Liver (tissue), 9 donors: Measurements from ENCODE around the gene ZNF423. TPM values are rescaled to one million over a fixed set of nuclear protein-coding genes. Genes with fewer than 3 reads are reported as not detected.

Source experiments
- DNase-seq: peaks from one replicate; pipeline ENCODE4 v3.0.0-alpha.2; 2017; ENCODE audit warnings: low spot score
- H3K27ac ChIP-seq, 2 donors: one replicate each; pipeline ENCODE4 v1.7.0; 2013; ENCODE audit warnings: inconsistent platforms in 2 of 2, low read length in 2 of 2, control low read depth in 1 of 2, low read depth in 1 of 2, mild to moderate bottlenecking in 1 of 2
- H3K27me3 ChIP-seq, 4 donors: one replicate each; pipeline versions ENCODE4 v1.6.1 to v1.7.0; 2013; ENCODE audit warnings: low read length in 3 of 4, inconsistent platforms in 1 of 4, mild to moderate bottlenecking in 1 of 4, moderate library complexity in 1 of 4; ENCODE audit not compliant: control insufficient read depth in 4 of 4, insufficient read depth in 4 of 4
- H3K36me3 ChIP-seq, 4 donors: one replicate each; pipeline versions ENCODE4 v1.6.1 to v1.7.0; 2013; ENCODE audit warnings: low read length in 3 of 4, mild to moderate bottlenecking in 3 of 4, low read depth in 1 of 4, moderate library complexity in 1 of 4; ENCODE audit not compliant: control insufficient read depth in 4 of 4, insufficient read depth in 3 of 4
- H3K4me1 ChIP-seq, 4 donors: one replicate each; pipeline versions ENCODE4 v1.6.1 to v1.7.0; 2013; ENCODE audit warnings: low read length in 3 of 4, mild to moderate bottlenecking in 3 of 4, moderate library complexity in 1 of 4; ENCODE audit not compliant: control insufficient read depth in 4 of 4, insufficient read depth in 4 of 4
- H3K4me3 ChIP-seq, 3 donors: one replicate each; pipeline versions ENCODE4 v1.6.1 to v1.7.0; 2013; ENCODE audit warnings: low read length in 3 of 3, control low read depth in 1 of 3, low read depth in 1 of 3, mild to moderate bottlenecking in 1 of 3
- H3K9ac ChIP-seq, 2 donors: one replicate each; pipeline ENCODE4 v1.7.0; 2013; ENCODE audit warnings: low read length in 2 of 2, mild to moderate bottlenecking in 2 of 2, moderate library complexity in 2 of 2, control low read depth in 1 of 2, low read depth in 1 of 2
- H3K9me3 ChIP-seq, 4 donors: one replicate each; pipeline versions ENCODE4 v1.6.1 to v1.7.0; 2013; ENCODE audit warnings: low read length in 3 of 4; ENCODE audit not compliant: control insufficient read depth in 4 of 4
- ATF3 ChIP-seq: IDR thresholded peaks from 2 replicates; pipeline ENCODE4 v1.6.1; 2016; ENCODE audit warnings: antibody characterized with exemption
- CTCF ChIP-seq: fragments of 150-350 bp; IDR thresholded peaks from 2 replicates; pipeline ENCODE4 v1.5.1; 2017; ENCODE audit warnings: improper control_type of control experiment, low read depth, low read length; ENCODE audit not compliant: missing input control
- EGR1 ChIP-seq, 2 donors: IDR thresholded peaks; 2 replicates each; pipeline ENCODE4 v1.6.1; 2016 to 2018; ENCODE audit warnings: antibody characterized with exemption in 2 of 2, low read depth in 2 of 2
- FOXA1 ChIP-seq: IDR thresholded peaks from 2 replicates; pipeline ENCODE4 v1.6.1; 2016; ENCODE audit warnings: antibody characterized with exemption
- FOXA2 ChIP-seq: IDR thresholded peaks from 2 replicates; pipeline ENCODE4 v1.6.1; 2016; ENCODE audit warnings: antibody characterized with exemption
- GABPA ChIP-seq, 2 donors: IDR thresholded peaks in 1 of 2; conservative IDR thresholded peaks in 1 of 2; 2 replicates each; pipeline ENCODE4 v1.6.1; 2016; ENCODE audit warnings: antibody characterized with exemption in 2 of 2, mild to moderate bottlenecking in 1 of 2, moderate library complexity in 1 of 2
- HNF4A ChIP-seq, 2 donors: conservative IDR thresholded peaks; 2 replicates each; pipeline ENCODE4 v1.6.1; 2016; ENCODE audit warnings: antibody characterized with exemption in 2 of 2, mild to moderate bottlenecking in 2 of 2
- HNF4G ChIP-seq: IDR thresholded peaks from 2 replicates; pipeline ENCODE4 v1.6.1; 2016; ENCODE audit warnings: antibody characterized with exemption
- JUND ChIP-seq, 2 donors: IDR thresholded peaks; 2 replicates each; pipeline ENCODE4 v1.6.1; 2016; ENCODE audit warnings: antibody characterized with exemption in 2 of 2
- NR2F2 ChIP-seq: IDR thresholded peaks from 2 replicates; pipeline ENCODE4 v1.6.1; 2016; ENCODE audit warnings: antibody characterized with exemption
- RAD21 ChIP-seq, 2 donors: IDR thresholded peaks; 2 replicates each; pipeline ENCODE4 v1.6.1; 2016; ENCODE audit warnings: antibody characterized with exemption in 2 of 2, mild to moderate bottlenecking in 2 of 2
- REST ChIP-seq: IDR thresholded peaks from 2 replicates; pipeline ENCODE4 v1.6.1; 2016; ENCODE audit warnings: antibody characterized with exemption, mild to moderate bottlenecking
- RXRA ChIP-seq, 2 donors: IDR thresholded peaks; 2 replicates each; pipeline ENCODE4 v1.6.1; 2017 to 2018; ENCODE audit warnings: antibody characterized with exemption in 2 of 2, mild to moderate bottlenecking in 1 of 2
- SP1 ChIP-seq: IDR thresholded peaks from 2 replicates; pipeline ENCODE4 v1.6.1; 2018; ENCODE audit warnings: antibody characterized with exemption, mild to moderate bottlenecking
- TAF1 ChIP-seq: conservative IDR thresholded peaks from 2 replicates; pipeline ENCODE4 v1.6.1; 2016; ENCODE audit warnings: antibody characterized with exemption, mild to moderate bottlenecking
- YY1 ChIP-seq: IDR thresholded peaks from 2 replicates; pipeline ENCODE4 v1.6.1; 2016; ENCODE audit warnings: antibody characterized with exemption, mild to moderate bottlenecking
- WGBS: extraction: QIAGEN DNeasy Blood & Tissue Kit; methylation state at CpG from one replicate; pipeline ENCODE4 v1.1.7; 2013; 5-methylcytosine and 5-hydroxymethylcytosine counted together
- polyA plus RNA-seq, 2 donors: library from polyadenylated mRNA; stranded (reverse) in 1 of 2; unstranded in 1 of 2; fragments of 200-250 nt in 1 of 2; fragments of >200 nt in 1 of 2; fragmentation: Nextera tagmentation in 1 of 2; extraction: Ambion mirVana in 1 of 2; gene quantifications; one replicate each; pipeline versions ENCODE4 v1.2.1 to v1.2.3, GENCODE V29; 2013 to 2015
- total RNA-seq, 2 donors: library from RNA; depleted of rRNA; stranded (reverse); fragments of >200 nt; gene quantifications; one replicate each; pipeline ENCODE4 v1.2.3, GENCODE V29; 2014
- TF ChIP-seq, protein P1 (sequence below): IDR thresholded peaks from 2 replicates; pipeline ENCODE4 v1.6.1; 2016; ENCODE audit warnings: antibody characterized with exemption
- TF ChIP-seq, protein P2 (sequence below): IDR thresholded peaks from 2 replicates; pipeline ENCODE4 v1.6.1; 2016; ENCODE audit warnings: antibody characterized with exemption
- donor health status: healthy.
- donor health status: healthy.
- donor health status: healthy.
- donor health status: healthy.
- donor health status: healthy.

The ZNF423 gene
- total and polyA plus RNA-seq, 4 donors = 0.24 to 1.6 (median 0.39) TPM

GRCh38 chr16:49467540-49468372 is 388.2 kb downstream of the ZNF423 start:
- peak; percentile 14 for DNase-seq

More at GRCh38 chr16:49467540-49468372, 388.2 kb downstream of the ZNF423 start:
- Histone ChIP-seq H3K9ac (no peak overlapping the region), H3K27me3 (no peaks in the 10 kb centered on the region), H3K27ac (no peak overlapping the region), H3K4me3 (no peak overlapping the region), H3K9me3 (no peaks in the 10 kb centered on the region), H3K4me1 (peaks cover 0 to 7% (median 1%) of the 10 kb centered on the region in 4 donors), H3K36me3 (no peaks in the 10 kb centered on the region)
- no peak for TF ChIP-seq FOXA1
- no peak for TF ChIP-seq SP1
- TF ChIP-seq HNF4G = no peak
- no peak for TF ChIP-seq YY1
- TF ChIP-seq CTCF = no peak
- TF ChIP-seq, protein P1, sequence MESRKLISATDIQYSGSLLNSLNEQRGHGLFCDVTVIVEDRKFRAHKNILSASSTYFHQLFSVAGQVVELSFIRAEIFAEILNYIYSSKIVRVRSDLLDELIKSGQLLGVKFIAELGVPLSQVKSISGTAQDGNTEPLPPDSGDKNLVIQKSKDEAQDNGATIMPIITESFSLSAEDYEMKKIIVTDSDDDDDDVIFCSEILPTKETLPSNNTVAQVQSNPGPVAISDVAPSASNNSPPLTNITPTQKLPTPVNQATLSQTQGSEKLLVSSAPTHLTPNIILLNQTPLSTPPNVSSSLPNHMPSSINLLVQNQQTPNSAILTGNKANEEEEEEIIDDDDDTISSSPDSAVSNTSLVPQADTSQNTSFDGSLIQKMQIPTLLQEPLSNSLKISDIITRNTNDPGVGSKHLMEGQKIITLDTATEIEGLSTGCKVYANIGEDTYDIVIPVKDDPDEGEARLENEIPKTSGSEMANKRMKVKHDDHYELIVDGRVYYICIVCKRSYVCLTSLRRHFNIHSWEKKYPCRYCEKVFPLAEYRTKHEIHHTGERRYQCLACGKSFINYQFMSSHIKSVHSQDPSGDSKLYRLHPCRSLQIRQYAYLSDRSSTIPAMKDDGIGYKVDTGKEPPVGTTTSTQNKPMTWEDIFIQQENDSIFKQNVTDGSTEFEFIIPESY = no peak
- TF ChIP-seq, protein P2, sequence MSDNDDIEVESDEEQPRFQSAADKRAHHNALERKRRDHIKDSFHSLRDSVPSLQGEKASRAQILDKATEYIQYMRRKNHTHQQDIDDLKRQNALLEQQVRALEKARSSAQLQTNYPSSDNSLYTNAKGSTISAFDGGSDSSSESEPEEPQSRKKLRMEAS = no peak
- TF ChIP-seq EGR1 (IDR thresholded peaks at IDR 0.05; ENCODE audit: low read depth in 2 of 2) = no peak
- TF ChIP-seq NR2F2 = no peak
- no peak for TF ChIP-seq RXRA (IDR thresholded peaks at IDR 0.05)
- no peak for TF ChIP-seq REST
- TF ChIP-seq GABPA (IDR thresholded peaks at IDR 0.05 in 1 of 2, conservative IDR thresholded peaks at IDR 0.05 in 1 of 2) = no peak
- no peak for TF ChIP-seq ATF3
- TF ChIP-seq FOXA2 = no peak
- no peak for TF ChIP-seq HNF4A (conservative IDR thresholded peaks at IDR 0.05)
- no peak for TF ChIP-seq TAF1
- TF ChIP-seq JUND (IDR thresholded peaks at IDR 0.05) = no peak
- no peak for TF ChIP-seq RAD21 (IDR thresholded peaks at IDR 0.05)
- WGBS = 93% methylated on average over 12 of the region's 12 CpGs
